ENCODE measurements around the gene FHOD1.

DNA sequence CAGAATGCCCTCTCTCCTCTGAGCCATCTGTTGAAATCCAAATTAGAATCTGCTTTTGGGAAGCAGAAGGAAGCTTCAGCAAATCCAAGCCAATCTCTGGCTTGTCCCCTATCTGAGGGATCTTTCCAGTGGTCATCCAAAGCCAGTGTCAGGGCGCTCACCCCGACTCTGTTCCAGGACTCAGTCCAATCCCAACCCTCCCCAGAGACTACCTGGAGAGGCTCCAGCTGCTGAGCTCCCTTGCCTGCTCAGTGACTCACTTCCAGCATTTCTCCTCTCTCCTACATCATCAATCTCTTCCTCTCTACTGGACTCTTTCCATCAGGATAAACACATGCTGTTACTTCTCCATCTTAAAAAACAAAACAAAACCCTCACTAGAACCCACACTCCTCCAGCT, 65.9 kb downstream of the FHOD1 start:
- TF ChIP-seq, protein P1, sequence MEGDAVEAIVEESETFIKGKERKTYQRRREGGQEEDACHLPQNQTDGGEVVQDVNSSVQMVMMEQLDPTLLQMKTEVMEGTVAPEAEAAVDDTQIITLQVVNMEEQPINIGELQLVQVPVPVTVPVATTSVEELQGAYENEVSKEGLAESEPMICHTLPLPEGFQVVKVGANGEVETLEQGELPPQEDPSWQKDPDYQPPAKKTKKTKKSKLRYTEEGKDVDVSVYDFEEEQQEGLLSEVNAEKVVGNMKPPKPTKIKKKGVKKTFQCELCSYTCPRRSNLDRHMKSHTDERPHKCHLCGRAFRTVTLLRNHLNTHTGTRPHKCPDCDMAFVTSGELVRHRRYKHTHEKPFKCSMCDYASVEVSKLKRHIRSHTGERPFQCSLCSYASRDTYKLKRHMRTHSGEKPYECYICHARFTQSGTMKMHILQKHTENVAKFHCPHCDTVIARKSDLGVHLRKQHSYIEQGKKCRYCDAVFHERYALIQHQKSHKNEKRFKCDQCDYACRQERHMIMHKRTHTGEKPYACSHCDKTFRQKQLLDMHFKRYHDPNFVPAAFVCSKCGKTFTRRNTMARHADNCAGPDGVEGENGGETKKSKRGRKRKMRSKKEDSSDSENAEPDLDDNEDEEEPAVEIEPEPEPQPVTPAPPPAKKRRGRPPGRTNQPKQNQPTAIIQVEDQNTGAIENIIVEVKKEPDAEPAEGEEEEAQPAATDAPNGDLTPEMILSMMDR (conservative IDR thresholded peaks at IDR 0.05 in 1 of 2, IDR thresholded peaks at IDR 0.05 in 1 of 2; ENCODE audit: low read depth in 1 of 2, low read length in 2 of 2) = no peak
- no peak for TF ChIP-seq EZH2 (IDR thresholded peaks at IDR 0.05; ENCODE audit: low read length, missing control alignments)
